GM23338 (cell line): Measurements from ENCODE around the gene MFN1. TPM values are rescaled to one million over a fixed set of nuclear protein-coding genes. Genes with fewer than 3 reads are reported as not detected.

Experiments used
- ATAC-seq: fragments of 200-7000 bp; cut with Tn5 transposase; 3 replicates; pipeline ENCODE4 v1.9.1; 2020
- DNase-seq: peaks from one replicate; pipeline ENCODE4 v3.0.0-alpha.2; 2015; ENCODE audit warnings: low spot score
- H2AFZ ChIP-seq: fragments of 200-600 bp; sonication (generic); 2 replicates; pipeline ENCODE4 v1.8.0; 2016; ENCODE audit warnings: antibody characterized with exemption, mild to moderate bottlenecking, moderate library complexity
- H3F3A ChIP-seq: fragments of 200-600 bp; sonication (generic); replicated peaks from 2 replicates; pipeline ENCODE4 v1.8.0; 2017; ENCODE audit warnings: antibody characterized with exemption, mixed run types, low read depth
- H3K27ac ChIP-seq: fragments of 200-600 bp; sonication (generic); 2 replicates; pipeline ENCODE4 v1.6.1; 2016; ENCODE audit warnings: low read depth
- H3K27me3 ChIP-seq: fragments of 200-600 bp; sonication (generic); 2 replicates; pipeline ENCODE4 v1.8.0; 2016; ENCODE audit warnings: mild to moderate bottlenecking, mixed run types, moderate library complexity; ENCODE audit not compliant: insufficient read depth
- H3K36me3 ChIP-seq: fragments of 200-600 bp; sonication (generic); 2 replicates; pipeline ENCODE4 v1.8.0; 2016; ENCODE audit warnings: mild to moderate bottlenecking; ENCODE audit not compliant: insufficient read depth
- H3K4me1 ChIP-seq: fragments of 200-600 bp; sonication (generic); 2 replicates; pipeline ENCODE4 v1.8.0; 2016; ENCODE audit warnings: mild to moderate bottlenecking, moderate library complexity; ENCODE audit not compliant: insufficient read depth
- H3K4me2 ChIP-seq: fragments of 200-600 bp; sonication (generic); 2 replicates; pipeline ENCODE4 v1.7.1; 2017; ENCODE audit warnings: mixed run types
- H3K4me3 ChIP-seq: fragments of 200-600 bp; sonication (generic); 2 replicates; pipeline ENCODE4 v1.6.1; 2016; ENCODE audit warnings: mixed run types
- H3K79me2 ChIP-seq: fragments of 200-600 bp; sonication (generic); replicated peaks from 2 replicates; pipeline ENCODE4 v1.8.0; 2017; ENCODE audit warnings: mild to moderate bottlenecking; ENCODE audit not compliant: insufficient read depth
- H3K9me2 ChIP-seq: fragments of 200-600 bp; sonication (generic); 2 replicates; pipeline ENCODE4 v1.8.0; 2017; ENCODE audit not compliant: insufficient read depth
- H4K20me1 ChIP-seq: fragments of 200-600 bp; sonication (generic); replicated peaks from 2 replicates; pipeline ENCODE4 v1.8.0; 2017; ENCODE audit warnings: mild to moderate bottlenecking; ENCODE audit not compliant: insufficient read depth
- H3K27ac Mint-ChIP-seq: 2 replicates; pipeline ENCODE4 v1.8.0; 2020; ENCODE audit warnings: inconsistent platforms, mild to moderate bottlenecking, moderate library complexity, mixed read lengths
- H3K27me3 Mint-ChIP-seq: 3 replicates; pipeline ENCODE4 v1.8.0; 2022; ENCODE audit warnings: low read depth, mild to moderate bottlenecking, moderate library complexity, mixed read lengths, inconsistent platforms; ENCODE audit not compliant: insufficient read depth, poor library complexity
- H3K36me3 Mint-ChIP-seq: 3 replicates; pipeline ENCODE4 v1.8.0; 2021; ENCODE audit warnings: low read depth, mild to moderate bottlenecking, inconsistent platforms, moderate library complexity, mixed read lengths
- H3K4me1 Mint-ChIP-seq: 3 replicates; pipeline ENCODE4 v1.8.0; 2020; ENCODE audit warnings: mild to moderate bottlenecking, inconsistent platforms, mixed read lengths
- H3K4me3 Mint-ChIP-seq: 3 replicates; pipeline ENCODE4 v1.8.0; 2021; ENCODE audit warnings: moderate library complexity, mild to moderate bottlenecking, inconsistent platforms, mixed read lengths
- H3K9me3 Mint-ChIP-seq: 3 replicates; pipeline ENCODE4 v1.8.0; 2020; ENCODE audit warnings: moderate library complexity, mild to moderate bottlenecking, inconsistent platforms, mixed read lengths
- CREB1 ChIP-seq: fragments of 250-450 bp; sonication (Bioruptor Pico); IDR thresholded peaks from 2 replicates; pipeline ENCODE4 v1.5.0; 2020; ENCODE audit warnings: low read depth, mild to moderate bottlenecking, moderate library complexity
- ETS1 ChIP-seq: IDR thresholded peaks from 2 replicates; pipeline ENCODE4 v1.6.1; 2016; ENCODE audit warnings: antibody characterized with exemption
- EZH2 ChIP-seq: fragments of 200-600 bp; sonication (generic); IDR thresholded peaks from one replicate; pipeline ENCODE4 v1.8.0; 2017; ENCODE audit warnings: antibody characterized with exemption, mild to moderate bottlenecking, low read depth; ENCODE audit not compliant: unreplicated experiment
- EZH2phosphoT487 ChIP-seq: fragments of 200-600 bp; sonication (generic); IDR thresholded peaks from one replicate; pipeline ENCODE4 v1.8.1; 2018; ENCODE audit warnings: antibody characterized with exemption; ENCODE audit not compliant: unreplicated experiment
- JUNB ChIP-seq: IDR thresholded peaks from one replicate; pipeline ENCODE4 v1.6.1; 2016; ENCODE audit warnings: antibody characterized with exemption; ENCODE audit not compliant: unreplicated experiment
- NANOG ChIP-seq: IDR thresholded peaks from 2 replicates; pipeline ENCODE4 v1.6.1; 2016; ENCODE audit warnings: antibody characterized with exemption, borderline replicate concordance
- POLR2AphosphoS5 ChIP-seq: IDR thresholded peaks from 2 replicates; pipeline ENCODE4 v1.6.1; 2016; ENCODE audit warnings: antibody characterized with exemption, low read depth
- REST ChIP-seq: IDR thresholded peaks from one replicate; pipeline ENCODE4 v1.6.1; 2018; ENCODE audit warnings: antibody characterized with exemption; ENCODE audit not compliant: unreplicated experiment
- STAT1 ChIP-seq: IDR thresholded peaks from one replicate; pipeline ENCODE4 v1.6.1; 2016; ENCODE audit warnings: antibody characterized with exemption; ENCODE audit not compliant: unreplicated experiment
- ZNF114 ChIP-seq: fragments of 250-450 bp; sonication (Bioruptor Pico); IDR thresholded peaks from 2 replicates; pipeline ENCODE4 v1.5.0; 2020; ENCODE audit warnings: mild to moderate bottlenecking, moderate library complexity
- ZNF331 ChIP-seq: fragments of 250-450 bp; sonication (Bioruptor Pico); IDR thresholded peaks from 2 replicates; pipeline ENCODE4 v1.5.0; 2020; ENCODE audit warnings: low read depth, mild to moderate bottlenecking, moderate library complexity
- ZNF462 ChIP-seq: fragments of 250-450 bp; sonication (Bioruptor Pico); IDR thresholded peaks from 2 replicates; pipeline ENCODE4 v1.5.0; 2020; ENCODE audit warnings: mild to moderate bottlenecking, moderate library complexity
- polyA plus RNA-seq: library from polyadenylated mRNA; unstranded; fragments of >200 nt; fragmentation: Nextera tagmentation; extraction: Ambion mirVana; gene quantifications from 2 replicates; pipeline ENCODE4 v1.2.1, GENCODE V29; 2016
- total RNA-seq: library from RNA; depleted of rRNA; stranded (reverse); fragments of >200 nt; shearing (Covaris generic); gene quantifications from 2 replicates; pipeline ENCODE4 v1.2.3, GENCODE V29; 2014
- TF ChIP-seq, protein P1 (sequence below), 2 experiments: fragments of 200-600 bp in 1 of 2; sonication (generic) in 1 of 2; conservative IDR thresholded peaks; 2 replicates each; pipeline versions ENCODE4 v1.5.1 to v1.6.1; 2016 to 2017; ENCODE audit warnings: antibody characterized with exemption in 2 of 2, low read depth in 2 of 2, mild to moderate bottlenecking in 2 of 2, moderate library complexity in 1 of 2

The MFN1 gene
- total and polyA plus RNA-seq, 2 experiments from 2014 or later, result 16.1 to 36.2 TPM

GRCh38 chr3:179404307-179404706 lies 56.8 kb downstream of the MFN1 start:
- no peaks in the 10 kb centered on the region for H3K27me3 ChIP-seq
- H3K4me3 ChIP-seq, result no peak overlapping the region
- TF ChIP-seq ZNF114 (CRISPR knock-in tag), result no peak
- TF ChIP-seq, protein P1, sequence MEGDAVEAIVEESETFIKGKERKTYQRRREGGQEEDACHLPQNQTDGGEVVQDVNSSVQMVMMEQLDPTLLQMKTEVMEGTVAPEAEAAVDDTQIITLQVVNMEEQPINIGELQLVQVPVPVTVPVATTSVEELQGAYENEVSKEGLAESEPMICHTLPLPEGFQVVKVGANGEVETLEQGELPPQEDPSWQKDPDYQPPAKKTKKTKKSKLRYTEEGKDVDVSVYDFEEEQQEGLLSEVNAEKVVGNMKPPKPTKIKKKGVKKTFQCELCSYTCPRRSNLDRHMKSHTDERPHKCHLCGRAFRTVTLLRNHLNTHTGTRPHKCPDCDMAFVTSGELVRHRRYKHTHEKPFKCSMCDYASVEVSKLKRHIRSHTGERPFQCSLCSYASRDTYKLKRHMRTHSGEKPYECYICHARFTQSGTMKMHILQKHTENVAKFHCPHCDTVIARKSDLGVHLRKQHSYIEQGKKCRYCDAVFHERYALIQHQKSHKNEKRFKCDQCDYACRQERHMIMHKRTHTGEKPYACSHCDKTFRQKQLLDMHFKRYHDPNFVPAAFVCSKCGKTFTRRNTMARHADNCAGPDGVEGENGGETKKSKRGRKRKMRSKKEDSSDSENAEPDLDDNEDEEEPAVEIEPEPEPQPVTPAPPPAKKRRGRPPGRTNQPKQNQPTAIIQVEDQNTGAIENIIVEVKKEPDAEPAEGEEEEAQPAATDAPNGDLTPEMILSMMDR (conservative IDR thresholded peaks at IDR 0.05; ENCODE audit: low read depth in 2 of 2), result no peak
- TF ChIP-seq ZNF331 (CRISPR knock-in tag), result no peak
- no peak for TF ChIP-seq POLR2AphosphoS5
- TF ChIP-seq EZH2phosphoT487, result no peak
- TF ChIP-seq ETS1, result no peak
- no peak for TF ChIP-seq STAT1
- no peak for TF ChIP-seq ZNF462 (CRISPR knock-in tag)
- no peak for TF ChIP-seq NANOG
- TF ChIP-seq JUNB, result no peak
- TF ChIP-seq CREB1 (CRISPR knock-in tag), result no peak
- no peak for TF ChIP-seq REST
- TF ChIP-seq EZH2, result no peak
- no peaks in the 10 kb centered on the region for H3K36me3 ChIP-seq
- DNase-seq (peak; percentile 63), ATAC-seq (peak; percentile 75)
- H3K36me3 Mint-ChIP-seq, result no peaks in the 10 kb centered on the region
- H3K27ac ChIP-seq, result peak overlapping the region; percentile 15; the same call in 1 of the 2 replicates
- no peaks in the 10 kb centered on the region for H3K9me2 ChIP-seq
- H3F3A ChIP-seq, result no peaks in the 10 kb centered on the region
- H3K27me3 Mint-ChIP-seq, result peaks cover 3% of the 10 kb centered on the region
- peaks cover 43% of the 10 kb centered on the region for H3K4me1 ChIP-seq
- no peaks in the 10 kb centered on the region for H3K79me2 ChIP-seq
- no peak overlapping the region for H3K4me3 Mint-ChIP-seq
- no peak overlapping the region for H2AFZ ChIP-seq
- no peaks in the 10 kb centered on the region for H4K20me1 ChIP-seq
- H3K27ac Mint-ChIP-seq, result peak overlapping the region; percentile 15; the same call in 1 of the 2 replicates
- no peaks in the 10 kb centered on the region for H3K9me3 Mint-ChIP-seq
- peaks cover 47% of the 10 kb centered on the region for H3K4me1 Mint-ChIP-seq
- H3K4me2 ChIP-seq, result no peak overlapping the region
